ENCODE data around the gene NLGN2.

Gene NLGN2

DNA sequence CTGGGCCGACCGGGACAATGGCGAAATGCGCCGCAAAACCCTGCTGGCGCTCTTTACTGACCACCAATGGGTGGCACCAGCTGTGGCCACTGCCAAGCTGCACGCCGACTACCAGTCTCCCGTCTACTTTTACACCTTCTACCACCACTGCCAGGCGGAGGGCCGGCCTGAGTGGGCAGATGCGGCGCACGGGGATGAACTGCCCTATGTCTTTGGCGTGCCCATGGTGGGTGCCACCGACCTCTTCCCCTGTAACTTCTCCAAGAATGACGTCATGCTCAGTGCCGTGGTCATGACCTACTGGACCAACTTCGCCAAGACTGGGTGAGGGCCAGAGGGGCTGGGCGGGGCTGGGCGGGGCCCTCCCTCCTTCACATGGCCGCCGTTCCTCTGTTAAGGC is 8.1 kb downstream of the NLGN2 start:
- DNase-seq = no peak

DNA sequence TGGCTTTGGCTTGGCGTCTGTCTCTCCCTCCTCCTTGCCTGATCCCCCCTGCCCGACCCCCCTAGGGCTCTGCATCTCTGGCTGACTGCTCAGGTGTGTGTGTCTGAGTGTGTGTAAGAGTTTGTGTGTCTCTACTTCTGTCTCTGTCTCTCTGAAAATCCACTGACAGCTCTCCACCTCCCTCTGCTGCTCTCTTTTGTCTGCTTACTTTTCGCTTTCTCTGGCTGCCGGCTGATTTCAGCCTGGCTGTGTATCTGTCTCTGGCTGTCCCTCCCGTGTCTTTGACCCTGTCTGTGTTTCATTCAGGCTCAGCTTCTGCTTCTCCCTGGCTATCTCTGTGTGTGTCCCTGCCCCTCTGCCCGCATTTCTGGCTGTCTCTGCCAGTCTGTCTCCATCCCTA is 8.7 kb downstream of the NLGN2 start:
- no peak for DNase-seq

DNA sequence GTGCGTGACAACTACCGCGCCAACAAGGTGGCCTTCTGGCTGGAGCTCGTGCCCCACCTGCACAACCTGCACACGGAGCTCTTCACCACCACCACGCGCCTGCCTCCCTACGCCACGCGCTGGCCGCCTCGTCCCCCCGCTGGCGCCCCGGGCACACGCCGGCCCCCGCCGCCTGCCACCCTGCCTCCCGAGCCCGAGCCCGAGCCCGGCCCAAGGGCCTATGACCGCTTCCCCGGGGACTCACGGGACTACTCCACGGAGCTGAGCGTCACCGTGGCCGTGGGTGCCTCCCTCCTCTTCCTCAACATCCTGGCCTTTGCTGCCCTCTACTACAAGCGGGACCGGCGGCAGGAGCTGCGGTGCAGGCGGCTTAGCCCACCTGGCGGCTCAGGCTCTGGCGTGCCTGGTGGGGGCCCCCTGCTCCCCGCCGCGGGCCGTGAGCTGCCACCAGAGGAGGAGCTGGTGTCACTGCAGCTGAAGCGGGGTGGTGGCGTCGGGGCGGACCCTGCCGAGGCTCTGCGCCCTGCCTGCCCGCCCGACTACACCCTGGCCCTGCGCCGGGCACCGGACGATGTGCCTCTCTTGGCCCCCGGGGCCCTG is 9.5 kb downstream of the NLGN2 start:
- no peak for DNase-seq

DNA sequence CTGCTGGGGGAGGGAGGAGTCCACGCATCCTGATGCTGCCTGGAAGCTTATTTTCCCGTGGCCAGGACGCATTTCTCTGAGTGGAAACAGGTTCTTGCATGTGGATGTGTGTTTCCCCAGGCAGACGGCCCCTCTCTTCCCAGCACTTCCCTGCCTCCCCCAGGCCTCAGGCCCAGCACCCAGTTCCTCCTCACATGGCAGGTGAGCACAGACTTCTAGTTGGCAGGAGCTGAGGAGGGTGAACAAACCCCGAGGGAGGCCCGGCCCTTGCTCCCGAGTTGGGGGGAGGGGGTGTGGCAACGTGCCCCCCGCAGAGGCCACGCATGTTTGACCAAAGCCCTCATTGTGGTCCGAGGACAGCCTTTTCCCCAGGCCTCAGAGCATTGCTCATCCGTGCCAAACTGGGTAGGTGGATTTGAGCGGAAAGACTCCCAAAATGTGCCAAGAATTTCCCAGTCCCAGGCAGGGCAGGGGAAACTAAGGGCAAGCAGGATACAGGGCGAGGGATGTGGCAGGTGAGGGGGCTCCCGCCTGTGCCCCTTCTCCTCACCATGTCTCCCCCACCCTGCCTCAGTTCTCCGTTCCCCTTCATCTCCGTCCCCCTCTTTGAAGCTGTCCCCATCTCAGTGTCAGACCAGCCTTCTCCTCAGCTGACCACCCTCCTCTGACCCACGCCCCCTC is 11.0 kb downstream of the NLGN2 start:
- DNase-seq = no peak

DNA sequence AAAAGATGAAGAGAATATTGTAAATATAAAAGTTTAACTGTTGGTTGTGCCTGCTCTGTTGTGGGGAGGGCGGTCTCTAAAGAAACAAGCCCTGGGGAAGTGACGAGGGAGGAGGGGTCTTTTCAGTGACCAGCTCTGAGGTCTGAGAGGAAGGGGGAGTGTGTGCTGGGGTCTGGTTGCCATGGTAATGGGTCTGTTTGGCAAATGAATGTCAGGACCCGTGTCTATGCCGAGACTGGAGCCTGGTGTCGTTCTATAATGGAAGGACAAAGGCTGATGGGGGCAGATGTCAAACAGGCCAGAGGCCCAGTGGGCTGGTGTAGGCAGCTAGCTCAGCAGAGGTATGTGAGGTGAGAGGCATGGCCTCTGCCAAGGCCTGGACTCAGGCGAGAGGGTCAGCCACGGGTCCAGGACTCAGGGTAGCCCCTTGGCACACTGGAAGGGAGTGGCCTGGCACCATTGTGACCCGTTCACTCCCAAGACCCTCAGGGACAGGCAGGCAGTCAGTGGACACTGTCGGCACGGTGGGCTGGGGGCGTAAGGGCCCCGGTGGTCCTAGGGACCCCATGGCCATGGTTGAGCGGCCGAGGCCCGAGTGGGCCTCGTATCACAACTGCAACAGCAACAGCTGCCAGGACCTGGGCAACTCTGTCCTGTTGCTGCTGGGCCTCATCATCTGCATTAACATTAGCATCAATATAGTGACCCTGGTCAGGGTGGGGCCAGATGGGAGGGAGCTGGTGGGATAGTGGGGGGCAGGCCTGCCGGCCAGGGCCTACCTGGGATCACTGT is 12.4 kb downstream of the NLGN2 start, which contains the start of gene SPEM1:
SPEM1 (plus strand) TSS at position 506 of the 792 bp plus-strand sequence; CDS start at position 567, 61 bp downstream.
- no peak for DNase-seq

DNA sequence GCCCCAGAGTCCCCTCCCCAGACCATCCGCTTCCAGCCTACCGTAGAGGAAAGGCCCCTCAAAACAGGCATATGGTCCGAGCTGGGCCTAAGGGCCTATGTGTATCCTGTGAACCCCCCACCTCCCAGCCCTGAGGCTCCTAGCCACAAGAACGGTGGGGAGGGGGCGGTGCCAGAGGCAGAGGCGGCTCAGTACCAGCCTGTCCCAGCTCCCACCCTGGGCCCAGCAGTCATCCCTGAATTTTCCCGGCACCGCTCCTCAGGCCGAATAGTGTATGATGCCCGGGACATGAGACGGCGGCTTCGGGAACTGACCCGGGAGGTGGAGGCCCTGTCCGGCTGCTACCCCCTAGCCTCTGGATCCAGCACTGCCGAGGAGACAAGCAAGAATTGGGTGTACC is 13.5 kb downstream of the NLGN2 start:
- no peak for DNase-seq

DNA sequence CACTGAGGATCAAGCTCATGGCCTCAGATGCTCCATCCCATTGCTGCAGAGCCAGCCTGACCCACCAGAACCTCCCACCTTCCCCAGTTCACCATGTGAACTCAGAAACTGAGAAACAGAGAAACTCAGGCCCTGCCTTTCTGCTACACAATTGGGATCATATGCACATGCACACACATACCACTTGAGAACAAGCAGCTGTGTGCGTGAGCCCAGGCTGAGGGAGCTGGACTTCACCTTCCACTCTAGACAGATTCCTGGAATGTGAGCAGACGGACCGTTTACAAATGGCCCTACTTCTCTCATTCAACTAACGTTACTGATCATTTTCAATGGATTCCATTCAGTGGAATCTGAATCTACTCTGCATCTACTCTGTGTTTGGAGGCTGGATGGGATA is 16.0 kb downstream of the NLGN2 start:
- DNase-seq = no peak

DNA sequence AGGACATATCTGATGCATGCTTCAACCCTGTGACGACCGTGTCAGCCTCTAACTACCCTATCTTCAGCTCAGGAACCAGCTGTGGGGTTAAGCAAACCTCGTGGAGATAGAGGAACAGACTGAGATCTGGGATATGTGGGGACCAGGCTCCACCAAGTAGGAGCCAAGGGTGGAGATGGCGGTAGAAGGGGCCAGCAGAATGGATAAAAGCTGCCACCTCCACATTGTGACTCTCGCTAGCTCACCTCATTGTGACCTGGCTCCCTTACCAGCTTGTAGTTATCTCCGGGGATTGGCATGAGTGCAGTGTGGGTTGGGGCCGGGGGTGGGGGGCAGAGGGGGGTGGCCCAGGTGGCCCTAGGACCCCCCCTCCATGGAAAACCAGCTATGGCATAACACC is 17.7 kb downstream of the NLGN2 start, which contains the start of gene SPEM2:
SPEM2 (plus strand) TSS at position 301 of the 400 bp plus-strand sequence; CDS start at position 374, 73 bp downstream.
- no peak for DNase-seq

DNA sequence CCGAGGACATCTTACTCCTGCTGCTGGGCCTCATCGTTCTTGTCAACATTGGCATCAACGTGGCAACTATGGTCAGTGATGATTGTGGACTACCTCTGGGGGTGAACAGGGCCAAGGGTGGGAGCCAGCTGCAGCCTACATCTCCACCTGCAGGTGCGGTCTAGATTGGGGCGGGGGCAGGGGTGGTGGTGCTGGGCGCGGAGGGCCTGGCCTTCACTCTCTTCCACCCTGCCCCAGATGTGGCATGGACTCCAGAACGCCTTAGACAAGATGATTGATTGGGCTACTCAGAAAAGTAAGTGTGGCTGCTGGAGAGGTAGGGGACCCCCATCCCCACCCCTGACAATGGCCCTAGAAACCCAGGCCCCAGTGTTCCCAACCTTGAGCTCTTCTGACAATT is 18.1 kb downstream of the NLGN2 start:
- DNase-seq = no peak

DNA sequence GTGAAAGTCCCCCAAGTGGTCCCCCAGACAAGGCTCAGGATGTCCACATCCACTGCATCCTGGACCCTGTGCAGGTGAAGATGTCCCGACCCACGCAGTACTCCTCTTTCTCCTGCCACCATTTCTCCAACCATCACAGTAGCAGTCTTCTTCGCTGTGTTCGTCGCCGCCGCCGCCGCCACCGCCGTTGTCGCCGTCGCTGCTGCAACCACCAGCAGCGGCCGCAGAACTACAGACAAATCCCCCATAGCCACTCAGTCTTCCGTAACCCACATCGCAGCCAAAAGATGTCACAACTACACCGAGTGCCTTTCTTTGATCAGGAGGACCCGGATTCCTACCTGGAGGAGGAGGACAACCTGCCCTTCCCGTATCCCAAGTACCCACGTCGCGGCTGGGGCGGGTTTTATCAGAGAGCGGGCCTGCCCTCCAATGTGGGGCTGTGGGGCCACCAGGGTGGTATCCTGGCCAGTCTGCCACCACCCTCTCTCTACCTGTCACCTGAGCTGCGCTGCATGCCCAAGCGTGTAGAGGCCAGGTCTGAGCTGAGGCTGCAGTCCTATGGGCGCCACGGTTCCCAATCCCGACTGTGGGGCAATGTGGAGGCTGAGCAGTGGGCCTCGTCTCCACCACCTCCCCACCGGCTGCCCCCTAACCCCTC is 18.7 kb downstream of the NLGN2 start:
- DNase-seq = no peak

DNA sequence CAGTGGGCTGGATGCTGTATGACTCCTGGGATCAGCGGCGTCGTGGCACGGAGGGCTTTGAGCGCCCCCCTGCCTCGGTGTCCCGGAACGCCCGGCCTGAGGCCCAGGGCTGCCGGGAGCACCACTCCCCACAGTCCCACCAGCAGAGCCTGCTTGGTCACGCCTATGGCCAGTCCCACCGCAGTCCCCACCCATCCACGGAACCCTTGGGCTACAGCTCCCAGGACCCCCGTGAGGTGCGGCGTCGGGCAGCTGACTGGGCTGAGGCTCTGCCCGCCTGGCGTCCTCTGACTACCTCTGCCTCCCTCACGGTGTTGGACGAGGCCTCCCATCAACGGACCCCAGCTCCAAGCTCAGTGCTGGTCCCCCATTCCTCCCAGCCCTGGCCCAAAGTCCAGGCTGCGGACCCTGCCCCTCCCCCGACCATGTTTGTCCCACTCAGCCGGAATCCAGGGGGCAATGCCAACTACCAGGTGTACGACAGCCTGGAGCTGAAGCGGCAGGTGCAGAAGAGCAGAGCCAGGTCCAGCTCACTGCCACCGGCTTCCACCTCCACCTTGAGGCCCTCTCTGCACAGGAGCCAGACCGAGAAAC is 19.3 kb downstream of the NLGN2 start:
- DNase-seq = no peak

DNA sequence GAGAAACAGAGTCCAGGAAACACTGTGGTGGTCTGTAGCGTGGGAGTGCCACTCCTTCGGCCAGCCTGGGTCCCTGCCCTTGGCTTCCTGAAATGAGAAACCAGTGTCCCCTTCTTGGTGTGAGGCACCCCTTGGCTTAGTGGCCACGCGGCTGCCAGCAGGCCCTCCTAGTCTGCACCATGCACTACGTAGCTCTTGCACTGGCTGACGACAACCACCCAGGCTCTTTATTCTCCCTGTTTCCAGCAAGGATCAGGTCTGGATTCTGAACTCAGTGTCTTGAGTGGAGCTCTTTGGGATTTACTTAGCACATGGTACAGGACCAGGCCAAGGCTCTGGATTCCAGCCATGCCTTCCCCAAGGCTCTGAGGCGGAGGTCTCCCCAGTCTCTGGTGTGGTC is 19.9 kb downstream of the NLGN2 start:
- no peak for DNase-seq

DNA sequence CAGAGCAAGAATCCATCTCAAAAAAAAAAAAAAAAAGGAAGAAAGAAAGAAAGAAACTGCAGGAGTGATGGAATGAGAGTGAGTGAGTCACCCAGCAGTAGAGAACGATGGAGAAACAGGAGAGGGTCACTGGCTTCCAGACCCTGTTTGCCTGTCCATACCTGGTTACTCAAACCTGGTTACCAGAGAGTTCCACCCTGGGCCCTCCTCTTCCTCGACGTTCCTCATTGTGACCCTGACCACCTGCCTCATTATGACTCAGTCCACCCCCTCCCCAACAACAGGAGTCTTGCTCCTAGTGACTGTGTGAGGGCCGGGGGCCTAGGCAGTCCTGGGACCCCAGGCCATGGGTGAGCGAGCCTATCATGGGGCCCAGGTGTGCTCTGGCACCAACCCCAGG is 20.9 kb downstream of the NLGN2 start, which contains the start of gene SPEM3:
SPEM3 (plus strand) TSS at position 301 of the 400 bp plus-strand sequence; CDS start at position 347, 46 bp downstream.
- no peak for DNase-seq

DNA sequence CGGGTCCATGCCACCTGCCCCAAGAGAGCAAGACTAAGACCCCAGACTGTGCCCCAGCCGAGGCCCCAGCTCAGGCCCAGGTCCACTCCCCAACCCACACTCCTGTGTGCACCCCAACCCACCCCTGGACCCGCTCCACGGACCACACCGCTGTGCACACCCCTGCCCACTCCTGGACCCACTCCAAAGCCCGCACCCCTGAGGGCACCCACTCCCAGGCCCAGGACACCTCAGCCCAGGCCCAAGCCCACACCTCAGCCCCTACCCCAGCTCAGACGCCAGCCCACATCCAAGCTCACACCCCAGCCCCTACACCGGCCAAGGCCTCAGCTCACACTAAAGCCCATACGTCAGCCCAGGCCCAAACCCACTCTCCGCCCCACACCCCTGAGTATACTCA is 22.1 kb downstream of the NLGN2 start:
- no peak for DNase-seq

DNA sequence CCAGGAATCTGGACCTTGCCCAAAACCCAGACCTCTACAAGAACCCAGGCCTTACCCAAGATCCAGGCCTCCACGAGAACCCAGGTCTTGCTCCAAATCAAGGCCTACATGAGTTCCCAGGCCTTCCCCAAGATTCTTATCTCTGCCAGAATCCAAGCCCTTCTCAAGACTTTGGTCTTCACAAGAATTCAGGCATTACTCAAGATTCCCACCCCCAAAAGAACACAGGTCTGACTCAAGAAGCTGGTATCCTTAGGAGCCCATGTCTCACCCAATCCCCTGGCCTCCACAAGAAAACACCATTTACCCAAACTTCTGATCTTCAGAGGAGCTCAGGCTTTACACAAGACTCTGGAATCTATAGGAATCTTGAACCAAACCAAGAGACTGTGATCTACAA is 23.6 kb downstream of the NLGN2 start:
- DNase-seq = no peak

DNA sequence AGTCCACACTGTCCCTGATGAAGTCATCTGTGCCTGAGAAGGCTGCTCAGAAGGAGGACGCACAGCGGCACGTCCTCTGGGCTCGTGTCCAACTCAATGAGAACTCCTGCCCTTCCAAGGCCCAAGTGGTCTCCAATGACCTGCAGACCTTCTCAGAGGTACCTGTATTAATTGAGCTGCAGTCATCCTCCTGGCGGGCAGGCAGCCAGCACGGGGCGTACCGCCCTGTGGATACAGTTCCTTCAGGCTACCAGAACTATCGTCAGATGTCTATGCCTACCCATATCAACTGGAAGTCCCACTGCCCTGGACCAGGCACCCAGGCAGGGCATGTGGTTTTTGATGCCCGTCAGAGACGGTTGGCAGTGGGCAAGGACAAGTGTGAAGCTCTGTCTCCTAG is 24.7 kb downstream of the NLGN2 start:
- no peak for DNase-seq

DNA sequence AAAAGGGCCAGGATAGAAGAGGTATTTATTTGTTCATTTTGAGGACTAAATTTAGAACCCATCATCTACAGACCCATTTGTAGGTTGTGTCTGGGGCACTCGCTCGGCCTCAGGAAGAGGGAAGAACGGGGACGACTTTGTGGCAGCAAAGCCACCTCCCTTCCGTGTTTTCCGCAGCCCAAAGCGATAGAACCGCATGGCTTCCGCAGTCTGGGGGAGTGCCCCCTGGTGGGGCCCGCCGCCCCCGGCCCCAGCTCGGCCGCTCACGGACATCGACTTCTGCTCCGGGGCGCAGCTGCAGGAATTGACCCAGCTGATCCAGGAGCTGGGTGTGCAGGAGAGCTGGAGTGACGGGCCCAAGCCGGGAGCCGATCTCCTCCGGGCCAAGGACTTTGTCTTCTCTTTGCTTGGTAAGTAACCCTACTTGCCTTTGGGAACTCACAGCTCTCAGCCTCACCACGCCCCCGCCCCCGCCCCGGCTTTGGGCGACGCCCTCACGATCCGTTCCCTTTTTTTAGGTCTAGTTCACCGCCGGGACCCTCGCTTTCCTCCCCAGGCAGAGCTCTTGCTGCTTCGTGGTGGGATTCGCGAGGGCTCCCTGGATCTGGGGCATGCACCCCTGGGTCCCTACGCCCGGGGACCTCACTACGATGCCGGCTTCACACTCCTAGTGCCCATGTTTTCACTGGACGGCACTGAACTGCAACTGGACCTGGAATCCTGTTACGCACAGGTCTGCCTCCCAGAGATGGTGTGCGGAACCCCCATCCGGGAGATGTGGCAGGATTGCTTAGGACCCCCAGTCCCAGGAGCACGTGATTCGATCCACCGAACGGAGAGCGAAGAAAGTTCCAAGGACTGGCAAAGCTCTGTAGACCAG is 28.3 kb downstream of the NLGN2 start:
- DNase-seq = no peak

DNA sequence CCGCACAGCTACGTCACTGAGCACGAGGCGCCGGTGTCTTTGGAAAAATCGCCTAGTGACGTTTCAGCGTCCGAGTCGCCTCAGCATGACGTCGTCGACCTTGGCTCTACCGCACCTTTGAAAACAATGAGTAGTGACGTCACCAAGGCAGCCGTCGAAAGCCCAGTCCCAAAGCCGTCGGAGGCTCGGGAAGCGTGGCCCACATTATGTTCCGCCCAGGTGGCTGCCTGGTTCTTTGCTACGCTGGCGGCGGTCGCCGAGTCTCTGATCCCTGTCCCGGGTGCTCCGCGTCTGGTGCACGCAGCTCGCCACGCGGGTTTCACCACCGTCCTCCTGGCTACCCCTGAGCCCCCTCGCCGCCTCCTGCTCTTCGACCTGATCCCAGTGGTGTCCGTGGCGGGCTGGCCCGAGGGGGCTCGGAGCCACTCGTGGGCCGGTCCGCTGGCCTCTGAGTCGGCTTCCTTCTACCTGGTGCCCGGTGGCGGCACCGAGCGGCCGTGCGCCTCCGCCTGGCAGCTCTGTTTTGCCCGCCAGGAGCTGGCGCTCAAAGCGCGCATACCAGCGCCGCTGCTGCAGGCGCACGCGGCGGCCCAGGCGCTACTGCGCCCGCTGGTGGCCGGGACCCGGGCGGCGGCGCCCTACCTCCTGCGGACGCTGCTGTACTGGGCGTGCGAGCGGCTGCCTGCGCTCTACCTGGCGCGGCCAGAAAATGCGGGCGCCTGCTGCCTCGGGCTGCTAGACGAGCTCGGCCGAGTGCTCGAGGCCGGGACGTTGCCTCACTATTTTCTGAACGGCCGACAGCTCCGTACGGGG is 29.1 kb downstream of the NLGN2 start:
- DNase-seq = peak; percentile 35

DNA sequence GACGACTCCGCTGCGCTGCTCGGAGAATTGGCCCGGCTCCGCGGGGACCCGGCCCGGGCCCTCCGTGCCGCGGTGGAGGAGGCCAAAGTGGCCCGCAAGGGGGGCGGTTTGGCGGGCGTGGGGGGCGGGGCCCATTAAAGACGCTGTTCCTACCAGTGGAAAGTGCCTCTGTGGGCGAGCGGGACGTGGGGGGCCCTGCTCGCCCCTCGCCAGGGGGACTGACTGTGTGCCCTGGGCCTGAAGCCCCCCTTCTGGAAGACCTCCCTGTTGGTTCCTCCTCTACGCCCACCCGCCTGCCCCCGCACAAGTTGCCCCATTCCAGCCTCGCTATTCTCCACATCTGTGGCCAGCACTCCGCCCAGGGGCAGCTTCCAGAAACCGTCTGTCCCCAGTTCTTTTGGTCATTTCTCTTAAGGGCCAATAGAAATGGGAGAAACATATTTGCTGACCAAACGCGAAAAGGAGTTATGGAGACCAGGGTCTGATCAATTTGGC is 29.8 kb downstream of the NLGN2 start:
- DNase-seq = no peak

DNA sequence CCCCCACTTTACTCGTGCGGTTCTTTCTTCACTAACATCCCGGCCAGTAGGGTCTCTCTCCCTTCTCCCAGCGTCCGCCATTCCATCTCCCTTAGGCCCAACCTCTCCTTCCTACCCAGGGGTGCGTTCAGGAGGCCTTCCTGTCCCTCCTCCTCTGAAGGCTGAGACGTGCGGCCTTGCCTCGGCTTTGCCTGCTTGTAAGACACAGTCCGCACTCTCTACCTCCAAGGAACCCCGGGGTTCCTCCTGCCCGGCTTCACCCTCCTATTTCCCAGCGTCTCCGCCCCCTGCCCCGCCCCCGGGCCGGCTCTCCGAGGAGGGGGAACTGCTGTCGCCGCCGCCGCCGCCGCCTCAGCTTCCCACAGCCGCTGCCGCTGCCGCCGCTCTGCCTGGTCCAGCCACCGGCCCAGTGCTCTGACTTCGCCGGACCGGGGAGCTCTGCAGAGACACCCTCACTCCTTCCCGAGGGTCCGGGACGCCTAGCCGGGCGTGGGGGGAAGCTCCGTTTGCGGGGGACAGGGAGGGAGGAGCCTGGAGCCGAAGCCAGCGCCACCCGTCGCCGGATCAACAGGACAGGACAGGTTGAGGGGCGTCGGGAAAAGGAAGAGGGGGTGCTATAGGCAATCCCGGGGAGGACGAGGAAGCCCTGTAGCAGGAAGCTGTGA is 30.4 kb downstream of the NLGN2 start:
- peak; percentile 48 for DNase-seq

Data from NCI-H2227 treated with DMSO at 0.1 percent for 48 hours (cell line).